ENCODE data around the gene VWA1.

DNA sequence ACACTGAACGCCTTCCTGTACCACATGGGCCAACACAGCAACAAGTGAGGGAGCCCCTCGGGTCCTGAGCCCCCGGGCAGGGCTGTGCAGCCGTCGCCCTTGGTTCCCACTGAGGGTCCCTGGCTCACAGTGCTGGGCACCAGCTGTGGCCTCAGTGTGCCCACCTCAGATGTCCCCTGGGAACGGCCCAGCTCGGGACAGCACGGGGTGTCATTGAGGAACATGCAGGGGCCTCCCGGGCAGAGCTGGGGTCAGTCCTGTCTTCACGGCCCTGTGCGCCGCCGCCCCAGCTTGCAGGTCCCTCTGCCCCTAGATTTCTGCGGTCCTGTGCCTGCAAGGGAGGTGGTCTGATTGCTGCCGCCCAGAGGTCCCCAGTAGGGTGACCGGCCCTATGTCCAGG, 53.7 kb downstream of the VWA1 start:
- TF ChIP-seq, protein P1, sequence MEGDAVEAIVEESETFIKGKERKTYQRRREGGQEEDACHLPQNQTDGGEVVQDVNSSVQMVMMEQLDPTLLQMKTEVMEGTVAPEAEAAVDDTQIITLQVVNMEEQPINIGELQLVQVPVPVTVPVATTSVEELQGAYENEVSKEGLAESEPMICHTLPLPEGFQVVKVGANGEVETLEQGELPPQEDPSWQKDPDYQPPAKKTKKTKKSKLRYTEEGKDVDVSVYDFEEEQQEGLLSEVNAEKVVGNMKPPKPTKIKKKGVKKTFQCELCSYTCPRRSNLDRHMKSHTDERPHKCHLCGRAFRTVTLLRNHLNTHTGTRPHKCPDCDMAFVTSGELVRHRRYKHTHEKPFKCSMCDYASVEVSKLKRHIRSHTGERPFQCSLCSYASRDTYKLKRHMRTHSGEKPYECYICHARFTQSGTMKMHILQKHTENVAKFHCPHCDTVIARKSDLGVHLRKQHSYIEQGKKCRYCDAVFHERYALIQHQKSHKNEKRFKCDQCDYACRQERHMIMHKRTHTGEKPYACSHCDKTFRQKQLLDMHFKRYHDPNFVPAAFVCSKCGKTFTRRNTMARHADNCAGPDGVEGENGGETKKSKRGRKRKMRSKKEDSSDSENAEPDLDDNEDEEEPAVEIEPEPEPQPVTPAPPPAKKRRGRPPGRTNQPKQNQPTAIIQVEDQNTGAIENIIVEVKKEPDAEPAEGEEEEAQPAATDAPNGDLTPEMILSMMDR (IDR thresholded peaks at IDR 0.05): no peak
- TF ChIP-seq POLR2A (IDR thresholded peaks at IDR 0.05): no peak
